ENCODE results near the gene TMEM131L. TPM values are rescaled to one million over a fixed set of nuclear protein-coding genes. Genes with fewer than 3 reads are reported as not detected.
"Not testable (repeated sequence)": the region's sequence is repeated elsewhere in the genome, so short reads cannot be mapped to it uniquely, and the experiment has no call there.

TMEM131L gene
- total RNA-seq, 3 donors from 2014 or later (not counting 1 experiment from before 2014, with no cell fraction given) = 67.8 to 105 (median 71.1) TPM

GRCh38 chr4:153566631-153567150, 100.5 kb downstream of the TMEM131L start:
- Mint-ChIP-seq H3K4me1 (peaks cover 29 to 52% of the 10 kb centered on the region in 2 donors), H3K9me3 (no peaks in the 10 kb centered on the region), H3K36me3 (peaks cover 2% of the 10 kb centered on the region), H3K27ac (peak overlapping the region in 1 of 2 donors; percentile 19), H3K27me3 (ENCODE audit: low read depth in 2 of 2) (no peaks in the 10 kb centered on the region), H3K4me3 (no peak overlapping the region)
- Histone ChIP-seq H3K27me3 (ENCODE audit: control insufficient read depth, insufficient read depth, low read length) (no peaks in the 10 kb centered on the region), H3K4me3 (ENCODE audit: low read length) (no peak overlapping the region), H3K4me1 (ENCODE audit: control insufficient read depth, insufficient read depth, low read length) (no peaks in the 10 kb centered on the region), H3K27ac (ENCODE audit: low read length) (no peak overlapping the region), H3K9me3 (ENCODE audit: control insufficient read depth, insufficient read depth, low read length) (no peaks in the 10 kb centered on the region), H3K36me3 (ENCODE audit: control insufficient read depth, insufficient read depth, low read length) (peaks cover 36% of the 10 kb centered on the region)
- WGBS (ENCODE audit: insufficient coverage) = 98% methylated on average over 8 of the region's 8 CpGs
- no peak for ATAC-seq
- intact Hi-C loops (cut with micrococcal nuclease) = no loop called here
- no peak for TF ChIP-seq CTCF (IDR thresholded peaks at IDR 0.05)
- DNase-seq = no peak

- H3K9me3 ChIP-seq (ENCODE audit: control insufficient read depth, insufficient read depth, low read length); DNase-seq; H3K27ac ChIP-seq (ENCODE audit: low read length); H3K36me3 Mint-ChIP-seq; intact Hi-C loops (cut with micrococcal nuclease); H3K4me3 ChIP-seq (ENCODE audit: low read length); H3K4me1 ChIP-seq (ENCODE audit: control insufficient read depth, insufficient read depth, low read length); H3K4me3 Mint-ChIP-seq; H3K27me3 Mint-ChIP-seq (ENCODE audit: low read depth in 2 of 2); H3K27me3 ChIP-seq (ENCODE audit: control insufficient read depth, insufficient read depth, low read length); H3K9me3 Mint-ChIP-seq; ATAC-seq: not testable (repeated sequence)
- WGBS (ENCODE audit: insufficient coverage) = 92% methylated on average over 2 of the region's 3 CpGs
- peaks cover 28 to 50% of the 10 kb centered on the region in 2 donors for H3K4me1 Mint-ChIP-seq
- H3K27ac Mint-ChIP-seq = peak overlapping the region; percentile 31 to 69
- H3K36me3 ChIP-seq (ENCODE audit: control insufficient read depth, insufficient read depth, low read length) = peaks cover 42% of the 10 kb centered on the region
Measured at GRCh38 chr4:153567660-153568059, 101.5 kb downstream of the TMEM131L start.

GRCh38 chr4:153570228-153570973, 104.2 kb downstream of the TMEM131L start:
- DNase-seq = peak in 1 of 2 donors; percentile 44
- Histone ChIP-seq H3K9me3 (ENCODE audit: control insufficient read depth, insufficient read depth, low read length) (no peaks in the 10 kb centered on the region), H3K4me1 (ENCODE audit: control insufficient read depth, insufficient read depth, low read length) (peaks cover 15% of the 10 kb centered on the region), H3K36me3 (ENCODE audit: control insufficient read depth, insufficient read depth, low read length) (peaks cover 30% of the 10 kb centered on the region), H3K4me3 (ENCODE audit: low read length) (no peak overlapping the region), H3K27me3 (ENCODE audit: control insufficient read depth, insufficient read depth, low read length) (no peaks in the 10 kb centered on the region), H3K27ac (ENCODE audit: low read length) (no peak overlapping the region)
- no peaks in the 10 kb centered on the region for H3K27me3 Mint-ChIP-seq (ENCODE audit: low read depth in 2 of 2)
- no peak for ATAC-seq
- intact Hi-C loops (cut with micrococcal nuclease) = loop anchor here (10.0 kb wide), 1 partner anchor 106 kb away; the partner anchor contains the start of gene TMEM131L
- 84% methylated on average over 12 of the region's 12 CpGs for WGBS (ENCODE audit: insufficient coverage)
- no peaks in the 10 kb centered on the region for H3K9me3 Mint-ChIP-seq
- H3K4me1 Mint-ChIP-seq = peaks cover 31 to 49% of the 10 kb centered on the region in 2 donors
- no peaks in the 10 kb centered on the region for H3K36me3 Mint-ChIP-seq
- TF ChIP-seq CTCF (IDR thresholded peaks at IDR 0.05) = no peak
- H3K27ac Mint-ChIP-seq = peak overlapping the region; percentile 59
- no peak overlapping the region for H3K4me3 Mint-ChIP-seq

GRCh38 chr4:153571006-153571545, 104.9 kb downstream of the TMEM131L start:
- Mint-ChIP-seq H3K36me3 (no peaks in the 10 kb centered on the region), H3K27ac (peak overlapping the region; percentile 59), H3K9me3 (no peaks in the 10 kb centered on the region), H3K27me3 (ENCODE audit: low read depth in 2 of 2) (no peaks in the 10 kb centered on the region), H3K4me1 (peaks cover 31 to 49% of the 10 kb centered on the region in 2 donors), H3K4me3 (no peak overlapping the region)
- intact Hi-C loops (cut with micrococcal nuclease) = loop anchor here (10.0 kb wide), 1 partner anchor 106 kb away; the partner anchor contains the start of gene TMEM131L
- Histone ChIP-seq H3K4me3 (ENCODE audit: low read length) (no peak overlapping the region), H3K27me3 (ENCODE audit: control insufficient read depth, insufficient read depth, low read length) (no peaks in the 10 kb centered on the region), H3K9me3 (ENCODE audit: control insufficient read depth, insufficient read depth, low read length) (no peaks in the 10 kb centered on the region), H3K36me3 (ENCODE audit: control insufficient read depth, insufficient read depth, low read length) (peaks cover 29% of the 10 kb centered on the region), H3K4me1 (ENCODE audit: control insufficient read depth, insufficient read depth, low read length) (peaks cover 15% of the 10 kb centered on the region), H3K27ac (ENCODE audit: low read length) (no peak overlapping the region)
- 92% methylated on average over 3 of the region's 4 CpGs for WGBS (ENCODE audit: insufficient coverage)
- ATAC-seq (no peak), DNase-seq (no peak)
- TF ChIP-seq CTCF (IDR thresholded peaks at IDR 0.05) = no peak
